ENCODE results near the gene SVEP1.
A peak's percentile ranks its signal among the peaks of the same experiment; 100 is the strongest.

SVEP1 gene

DNA sequence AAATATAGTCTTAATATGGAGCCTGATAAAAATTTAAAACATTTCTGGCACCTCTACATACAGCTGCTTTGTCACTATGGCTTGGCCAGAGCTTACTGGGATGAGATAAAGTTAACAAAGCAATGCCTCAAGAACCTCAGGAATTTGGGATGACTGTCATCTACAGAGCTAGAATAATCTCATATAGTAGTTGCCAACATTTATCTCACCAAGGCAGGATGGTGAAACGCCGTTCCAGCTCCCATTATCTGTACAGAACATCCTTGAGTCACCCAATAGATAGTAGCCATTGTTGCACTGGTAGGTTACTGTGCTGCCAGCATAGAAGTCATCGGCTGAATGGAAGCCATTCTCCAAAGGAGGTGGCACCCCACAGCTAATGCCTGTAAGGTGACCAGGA is 147.3 kb downstream of the SVEP1 start:
- Histone ChIP-seq H3K27ac (ENCODE audit: low read depth, low read length) (no peak overlapping the region), H3F3A (ENCODE audit: control insufficient read depth, insufficient read depth) (no peaks in the 10 kb centered on the region), H3K4me2 (ENCODE audit: low read length) (no peak overlapping the region), H3K9me3 (ENCODE audit: control insufficient read depth, insufficient read depth, low read length) (no peaks in the 10 kb centered on the region), H3K4me1 (ENCODE audit: control insufficient read depth, low read length) (no peaks in the 10 kb centered on the region), H3K27me3 (ENCODE audit: control insufficient read depth, low read length) (no peaks in the 10 kb centered on the region), H3K79me2 (ENCODE audit: control insufficient read depth, low read length) (no peaks in the 10 kb centered on the region), H3K36me3 (ENCODE audit: control insufficient read depth, low read length) (no peaks in the 10 kb centered on the region), H3K4me3 (ENCODE audit: low read length) (no peak overlapping the region), H3K9me2 (replicated peaks; ENCODE audit: control insufficient read depth, low read length) (no peaks in the 10 kb centered on the region), H4K20me1 (ENCODE audit: control insufficient read depth, insufficient read depth, low read depth, low read length) (no peaks in the 10 kb centered on the region)
- no peak for TF ChIP-seq EZH2phosphoT487 (IDR thresholded peaks at IDR 0.05; ENCODE audit: borderline replicate concordance, low read length)

DNA sequence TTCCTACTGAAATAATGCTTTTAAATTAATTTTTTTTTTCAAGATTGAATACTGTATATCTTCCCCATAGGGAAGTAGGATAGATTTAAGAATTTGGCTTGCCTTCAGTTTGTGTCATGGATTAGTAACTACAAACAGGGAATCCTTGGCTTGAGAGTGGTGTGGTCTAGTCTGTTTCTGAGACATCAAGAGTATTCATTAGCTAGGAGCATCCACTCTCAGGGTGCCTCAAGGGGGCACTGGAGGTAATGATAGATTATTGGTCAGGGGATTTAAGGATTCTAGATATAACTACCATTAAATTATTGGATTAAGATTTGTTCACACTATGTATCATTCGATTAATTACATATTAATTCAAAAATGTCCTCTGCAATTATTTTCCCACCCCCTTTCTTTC is 150.1 kb downstream of the SVEP1 start:
- H3K4me2 ChIP-seq (ENCODE audit: low read length): no peak overlapping the region
- no peak overlapping the region for H3K4me3 ChIP-seq (ENCODE audit: low read length)
- H3K27me3 ChIP-seq (ENCODE audit: control insufficient read depth, low read length): no peaks in the 10 kb centered on the region
- TF ChIP-seq, protein P1, sequence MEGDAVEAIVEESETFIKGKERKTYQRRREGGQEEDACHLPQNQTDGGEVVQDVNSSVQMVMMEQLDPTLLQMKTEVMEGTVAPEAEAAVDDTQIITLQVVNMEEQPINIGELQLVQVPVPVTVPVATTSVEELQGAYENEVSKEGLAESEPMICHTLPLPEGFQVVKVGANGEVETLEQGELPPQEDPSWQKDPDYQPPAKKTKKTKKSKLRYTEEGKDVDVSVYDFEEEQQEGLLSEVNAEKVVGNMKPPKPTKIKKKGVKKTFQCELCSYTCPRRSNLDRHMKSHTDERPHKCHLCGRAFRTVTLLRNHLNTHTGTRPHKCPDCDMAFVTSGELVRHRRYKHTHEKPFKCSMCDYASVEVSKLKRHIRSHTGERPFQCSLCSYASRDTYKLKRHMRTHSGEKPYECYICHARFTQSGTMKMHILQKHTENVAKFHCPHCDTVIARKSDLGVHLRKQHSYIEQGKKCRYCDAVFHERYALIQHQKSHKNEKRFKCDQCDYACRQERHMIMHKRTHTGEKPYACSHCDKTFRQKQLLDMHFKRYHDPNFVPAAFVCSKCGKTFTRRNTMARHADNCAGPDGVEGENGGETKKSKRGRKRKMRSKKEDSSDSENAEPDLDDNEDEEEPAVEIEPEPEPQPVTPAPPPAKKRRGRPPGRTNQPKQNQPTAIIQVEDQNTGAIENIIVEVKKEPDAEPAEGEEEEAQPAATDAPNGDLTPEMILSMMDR (IDR thresholded peaks at IDR 0.05; ENCODE audit: low read depth, low read length, poor library complexity, severe bottlenecking): no peak
- no peak for TF ChIP-seq EZH2phosphoT487 (IDR thresholded peaks at IDR 0.05; ENCODE audit: borderline replicate concordance, low read length)
- no peaks in the 10 kb centered on the region for H3F3A ChIP-seq (ENCODE audit: control insufficient read depth, insufficient read depth)
- H3K79me2 ChIP-seq (ENCODE audit: control insufficient read depth, low read length): no peaks in the 10 kb centered on the region
- no peaks in the 10 kb centered on the region for H3K9me2 ChIP-seq (replicated peaks; ENCODE audit: control insufficient read depth, low read length)
- no peaks in the 10 kb centered on the region for H3K9me3 ChIP-seq (ENCODE audit: control insufficient read depth, insufficient read depth, low read length)
- no peak overlapping the region for H3K27ac ChIP-seq (ENCODE audit: low read depth, low read length)
- no peaks in the 10 kb centered on the region for H3K4me1 ChIP-seq (ENCODE audit: control insufficient read depth, low read length)
- H4K20me1 ChIP-seq (ENCODE audit: control insufficient read depth, insufficient read depth, low read depth, low read length): no peaks in the 10 kb centered on the region
- H3K36me3 ChIP-seq (ENCODE audit: control insufficient read depth, low read length): no peaks in the 10 kb centered on the region

DNA sequence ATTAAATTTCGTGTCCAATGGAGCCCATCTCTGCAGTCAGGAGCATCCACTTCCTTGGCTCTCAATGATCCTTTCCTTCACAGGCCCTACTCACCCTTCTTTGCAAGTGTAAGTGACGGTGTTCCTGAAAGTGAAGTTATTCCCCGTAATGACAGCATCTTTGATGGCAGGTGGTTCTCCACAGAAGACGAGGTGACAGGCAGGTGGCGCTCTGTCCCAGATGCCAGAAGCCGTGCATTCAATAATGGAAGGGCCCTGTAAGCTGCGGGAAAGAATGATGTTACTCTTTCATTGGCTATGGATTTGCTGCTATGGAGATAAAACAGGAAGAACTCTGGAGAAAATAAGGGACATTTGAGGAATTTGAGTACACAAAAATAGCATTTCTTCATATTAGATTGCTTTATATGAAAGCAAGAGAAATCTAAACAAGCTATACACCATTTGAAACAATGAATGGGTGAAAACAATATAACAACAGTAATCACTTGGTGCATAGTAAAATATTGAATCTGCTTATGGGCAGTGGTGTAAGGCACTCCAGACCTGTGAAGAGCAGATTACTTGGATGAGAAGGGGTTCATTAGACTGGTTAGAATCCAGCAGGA is 151.9 kb downstream of the SVEP1 start:
- no peaks in the 10 kb centered on the region for H3F3A ChIP-seq (ENCODE audit: control insufficient read depth, insufficient read depth)
- no peaks in the 10 kb centered on the region for H3K36me3 ChIP-seq (ENCODE audit: control insufficient read depth, low read length)
- H3K27ac ChIP-seq (ENCODE audit: low read depth, low read length): no peak overlapping the region
- H3K4me1 ChIP-seq (ENCODE audit: control insufficient read depth, low read length): no peaks in the 10 kb centered on the region
- no peaks in the 10 kb centered on the region for H3K27me3 ChIP-seq (ENCODE audit: control insufficient read depth, low read length)
- H3K4me2 ChIP-seq (ENCODE audit: low read length): no peak overlapping the region
- H3K4me3 ChIP-seq (ENCODE audit: low read length): no peak overlapping the region
- no peaks in the 10 kb centered on the region for H3K9me2 ChIP-seq (replicated peaks; ENCODE audit: control insufficient read depth, low read length)
- no peaks in the 10 kb centered on the region for H4K20me1 ChIP-seq (ENCODE audit: control insufficient read depth, insufficient read depth, low read depth, low read length)
- H3K79me2 ChIP-seq (ENCODE audit: control insufficient read depth, low read length): no peaks in the 10 kb centered on the region
- TF ChIP-seq, protein P1 (IDR thresholded peaks at IDR 0.05; ENCODE audit: low read depth, low read length, poor library complexity, severe bottlenecking): peak; percentile 81
- TF ChIP-seq EZH2phosphoT487 (IDR thresholded peaks at IDR 0.05; ENCODE audit: borderline replicate concordance, low read length): no peak
- no peaks in the 10 kb centered on the region for H3K9me3 ChIP-seq (ENCODE audit: control insufficient read depth, insufficient read depth, low read length)

DNA sequence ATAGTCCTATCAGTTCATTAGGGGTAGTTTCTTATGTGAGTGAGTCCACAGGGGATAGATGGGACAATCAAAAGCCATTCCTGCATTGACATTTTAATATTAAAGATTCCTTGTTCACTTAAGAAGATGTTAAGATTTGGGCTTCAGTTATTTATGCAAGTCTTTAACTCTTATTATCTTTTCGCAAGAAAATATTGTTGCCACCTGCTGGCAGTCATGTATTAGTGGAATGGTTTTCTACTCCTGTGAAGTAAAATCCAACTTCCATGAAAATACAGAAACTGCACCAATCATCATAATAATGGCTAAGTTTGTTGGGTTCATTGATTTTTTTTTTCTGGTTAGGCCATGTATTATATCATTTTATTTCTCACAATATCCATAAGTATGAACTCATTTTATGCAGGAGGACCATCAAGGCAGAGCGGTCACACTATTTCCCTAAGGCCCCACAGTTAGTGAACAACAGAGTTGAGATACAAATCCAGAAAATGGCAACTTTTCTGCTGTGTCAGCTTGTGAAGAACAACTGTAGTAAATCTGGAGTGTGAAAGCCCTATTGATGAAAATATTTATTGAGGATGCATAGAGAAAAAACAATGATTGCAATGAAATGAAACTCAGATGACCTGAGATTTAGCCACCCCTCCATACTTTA is 153.4 kb downstream of the SVEP1 start:
- Histone ChIP-seq H3K9me3 (ENCODE audit: control insufficient read depth, insufficient read depth, low read length) (no peaks in the 10 kb centered on the region), H3K27ac (ENCODE audit: low read depth, low read length) (no peak overlapping the region), H4K20me1 (ENCODE audit: control insufficient read depth, insufficient read depth, low read depth, low read length) (no peaks in the 10 kb centered on the region), H3K27me3 (ENCODE audit: control insufficient read depth, low read length) (no peaks in the 10 kb centered on the region), H3K4me2 (ENCODE audit: low read length) (no peak overlapping the region), H3F3A (ENCODE audit: control insufficient read depth, insufficient read depth) (no peaks in the 10 kb centered on the region), H3K36me3 (ENCODE audit: control insufficient read depth, low read length) (no peaks in the 10 kb centered on the region), H3K79me2 (ENCODE audit: control insufficient read depth, low read length) (no peaks in the 10 kb centered on the region), H3K4me1 (ENCODE audit: control insufficient read depth, low read length) (no peaks in the 10 kb centered on the region), H3K4me3 (ENCODE audit: low read length) (no peak overlapping the region), H3K9me2 (replicated peaks; ENCODE audit: control insufficient read depth, low read length) (no peaks in the 10 kb centered on the region)
- TF ChIP-seq, protein P1 (IDR thresholded peaks at IDR 0.05; ENCODE audit: low read depth, low read length, poor library complexity, severe bottlenecking): peak; percentile 36
- TF ChIP-seq EZH2phosphoT487 (IDR thresholded peaks at IDR 0.05; ENCODE audit: borderline replicate concordance, low read length): no peak

Data from DOHH2 (cell line).